ENCODE measurements around the gene CHMP4A. TPM values are rescaled to one million over a fixed set of nuclear protein-coding genes. Genes with fewer than 3 reads are reported as not detected.
"Not testable (repeated sequence)": the region's sequence is repeated elsewhere in the genome, so short reads cannot be mapped to it uniquely, and the experiment has no call there.

CHMP4A gene
- polyA plus RNA-seq, 1 donor (not counting 4 experiments of a cell fraction or from before 2014, with no cell fraction given), result 54.5 TPM

- H4K20me1 ChIP-seq (ENCODE audit: control insufficient read depth, extremely low read depth, insufficient read depth, low read length), result no peaks in the 10 kb centered on the region
- peaks cover 2% of the 10 kb centered on the region for H3K79me2 ChIP-seq (ENCODE audit: control insufficient read depth, insufficient read depth, low read length)
- H3K9me3 ChIP-seq (ENCODE audit: control insufficient read depth, low read depth, low read length), result no peaks in the 10 kb centered on the region
- no peak for TF ChIP-seq CTCF (optimal IDR thresholded peaks at IDR 0.05 in 1 of 3, IDR thresholded peaks at IDR 0.05 in 1 of 3, conservative IDR thresholded peaks at IDR 0.05 in 1 of 3; ENCODE audit: extremely low read depth in 1 of 3, insufficient read depth in 2 of 3, low read length in 3 of 3)
- TF ChIP-seq EZH2 (IDR thresholded peaks at IDR 0.05; ENCODE audit: low read length), result no peak
- no peak overlapping the region for H3K9ac ChIP-seq (ENCODE audit: control insufficient read depth, extremely low read depth, insufficient read depth, low read length)
- H3K4me2 ChIP-seq (ENCODE audit: control insufficient read depth, extremely low read depth, insufficient read depth, low read depth, low read length), result no peak overlapping the region
- FAIRE-seq, result no peak
- H3K27me3 ChIP-seq (ENCODE audit: control insufficient read depth, extremely low read depth, insufficient read depth, low read length), result no peaks in the 10 kb centered on the region
- no peak overlapping the region for H2AFZ ChIP-seq (ENCODE audit: control insufficient read depth, low read length)
- H3K4me1 ChIP-seq (ENCODE audit: control insufficient read depth, extremely low read depth, insufficient read depth, low read length), result peaks cover 8% of the 10 kb centered on the region
- H3K4me3 ChIP-seq (ENCODE audit: control insufficient read depth in 2 of 3, extremely low read depth in 1 of 3, insufficient read depth in 2 of 3, low read depth in 1 of 3, low read length in 3 of 3), result no peak overlapping the region
- peaks cover 4 to 7% of the 10 kb centered on the region in 2 experiments for H3K36me3 ChIP-seq (ENCODE audit: control insufficient read depth in 2 of 2, extremely low read depth in 1 of 2, insufficient read depth in 2 of 2, low read length in 2 of 2)
- DNase-seq (ENCODE audit: low read depth, low spot score), result no peak
- no peak overlapping the region for H3K27ac ChIP-seq (ENCODE audit: control insufficient read depth, insufficient read depth, low read length)
- dilution Hi-C loops (cut with MboI; ENCODE audit: extremely low pct_ligation_motif_present, low sequenced_read_pairs), result no loop called here
- no peaks in the 10 kb centered on the region for H3K9me1 ChIP-seq (ENCODE audit: control insufficient read depth, extremely low read depth, insufficient read depth, low read length)
Measured at GRCh38 chr14:24246765-24247212, 33.5 kb upstream of the CHMP4A start.

- not testable (repeated sequence) for H3K9me1 ChIP-seq (ENCODE audit: control insufficient read depth, extremely low read depth, insufficient read depth, low read length); FAIRE-seq
Measured at GRCh38 chr14:24245350-24245749, 32.1 kb upstream of the CHMP4A start.

GRCh38 chr14:24243336-24243836, 30.1 kb upstream of the CHMP4A start:
- no peak overlapping the region for H2AFZ ChIP-seq (ENCODE audit: control insufficient read depth, low read length)
- no peak for FAIRE-seq
- no peak for TF ChIP-seq CTCF (optimal IDR thresholded peaks at IDR 0.05 in 1 of 3, IDR thresholded peaks at IDR 0.05 in 1 of 3, conservative IDR thresholded peaks at IDR 0.05 in 1 of 3; ENCODE audit: extremely low read depth in 1 of 3, insufficient read depth in 2 of 3, low read length in 3 of 3)
- no peak for TF ChIP-seq EZH2 (IDR thresholded peaks at IDR 0.05; ENCODE audit: low read length)

More at GRCh38 chr14:24245350-24245749, 32.1 kb upstream of the CHMP4A start:
- H3K4me3 ChIP-seq (ENCODE audit: control insufficient read depth in 2 of 3, extremely low read depth in 1 of 3, insufficient read depth in 2 of 3, low read depth in 1 of 3, low read length in 3 of 3); H3K9me3 ChIP-seq (ENCODE audit: control insufficient read depth, low read depth, low read length); H3K4me2 ChIP-seq (ENCODE audit: control insufficient read depth, extremely low read depth, insufficient read depth, low read depth, low read length); H3K27ac ChIP-seq (ENCODE audit: control insufficient read depth, insufficient read depth, low read length); DNase-seq (ENCODE audit: low read depth, low spot score); H2AFZ ChIP-seq (ENCODE audit: control insufficient read depth, low read length); H4K20me1 ChIP-seq (ENCODE audit: control insufficient read depth, extremely low read depth, insufficient read depth, low read length); dilution Hi-C loops (cut with MboI; ENCODE audit: extremely low pct_ligation_motif_present, low sequenced_read_pairs); H3K27me3 ChIP-seq (ENCODE audit: control insufficient read depth, extremely low read depth, insufficient read depth, low read length); H3K9ac ChIP-seq (ENCODE audit: control insufficient read depth, extremely low read depth, insufficient read depth, low read length): not testable (repeated sequence)
- H3K79me2 ChIP-seq (ENCODE audit: control insufficient read depth, insufficient read depth, low read length), result peaks cover 14% of the 10 kb centered on the region
- peaks cover 8 to 12% of the 10 kb centered on the region in 2 experiments for H3K36me3 ChIP-seq (ENCODE audit: control insufficient read depth in 2 of 2, extremely low read depth in 1 of 2, insufficient read depth in 2 of 2, low read length in 2 of 2)
- peaks cover 21% of the 10 kb centered on the region for H3K4me1 ChIP-seq (ENCODE audit: control insufficient read depth, extremely low read depth, insufficient read depth, low read length)

More at GRCh38 chr14:24243336-24243836, 30.1 kb upstream of the CHMP4A start:
- peak overlapping the region; percentile 88 for H3K9ac ChIP-seq (ENCODE audit: control insufficient read depth, extremely low read depth, insufficient read depth, low read length)
- H3K27me3 ChIP-seq (ENCODE audit: control insufficient read depth, extremely low read depth, insufficient read depth, low read length), result no peaks in the 10 kb centered on the region
- H3K36me3 ChIP-seq (ENCODE audit: control insufficient read depth in 2 of 2, extremely low read depth in 1 of 2, insufficient read depth in 2 of 2, low read length in 2 of 2), result peaks cover 10 to 25% of the 10 kb centered on the region in 2 experiments
- no peaks in the 10 kb centered on the region for H3K9me1 ChIP-seq (ENCODE audit: control insufficient read depth, extremely low read depth, insufficient read depth, low read length)
- peaks cover 19% of the 10 kb centered on the region for H3K79me2 ChIP-seq (ENCODE audit: control insufficient read depth, insufficient read depth, low read length)
- peaks cover 37% of the 10 kb centered on the region for H3K4me1 ChIP-seq (ENCODE audit: control insufficient read depth, extremely low read depth, insufficient read depth, low read length)
- H3K9me3 ChIP-seq (ENCODE audit: control insufficient read depth, low read depth, low read length), result no peaks in the 10 kb centered on the region
- peak overlapping the region; percentile 97 for H3K27ac ChIP-seq (ENCODE audit: control insufficient read depth, insufficient read depth, low read length)
- dilution Hi-C loops (cut with MboI; ENCODE audit: extremely low pct_ligation_motif_present, low sequenced_read_pairs), result no loop called here
- peak overlapping the region; percentile 34 to 73 (median 60) for H3K4me3 ChIP-seq (ENCODE audit: control insufficient read depth in 2 of 3, extremely low read depth in 1 of 3, insufficient read depth in 2 of 3, low read depth in 1 of 3, low read length in 3 of 3)
- H3K4me2 ChIP-seq (ENCODE audit: control insufficient read depth, extremely low read depth, insufficient read depth, low read depth, low read length), result peak overlapping the region; percentile 96
- DNase-seq (ENCODE audit: low read depth, low spot score), result no peak
- no peaks in the 10 kb centered on the region for H4K20me1 ChIP-seq (ENCODE audit: control insufficient read depth, extremely low read depth, insufficient read depth, low read length)

All from keratinocyte (primary cell).